ENCODE results near the gene TRAPPC2B. TPM values are rescaled to one million over a fixed set of nuclear protein-coding genes. Genes with fewer than 3 reads are reported as not detected.

Gene TRAPPC2B
- total and polyA plus RNA-seq, 2 of the 13 experiments (the other 11 are each of a cell fraction or from before 2014, with no cell fraction given), result 13.3 to 17.7 TPM

GRCh38 chr19:57362997-57363687 lies at the start of gene TRAPPC2B, which contains the start of gene ZNF547 (continued):
- TF ChIP-seq, protein P1, sequence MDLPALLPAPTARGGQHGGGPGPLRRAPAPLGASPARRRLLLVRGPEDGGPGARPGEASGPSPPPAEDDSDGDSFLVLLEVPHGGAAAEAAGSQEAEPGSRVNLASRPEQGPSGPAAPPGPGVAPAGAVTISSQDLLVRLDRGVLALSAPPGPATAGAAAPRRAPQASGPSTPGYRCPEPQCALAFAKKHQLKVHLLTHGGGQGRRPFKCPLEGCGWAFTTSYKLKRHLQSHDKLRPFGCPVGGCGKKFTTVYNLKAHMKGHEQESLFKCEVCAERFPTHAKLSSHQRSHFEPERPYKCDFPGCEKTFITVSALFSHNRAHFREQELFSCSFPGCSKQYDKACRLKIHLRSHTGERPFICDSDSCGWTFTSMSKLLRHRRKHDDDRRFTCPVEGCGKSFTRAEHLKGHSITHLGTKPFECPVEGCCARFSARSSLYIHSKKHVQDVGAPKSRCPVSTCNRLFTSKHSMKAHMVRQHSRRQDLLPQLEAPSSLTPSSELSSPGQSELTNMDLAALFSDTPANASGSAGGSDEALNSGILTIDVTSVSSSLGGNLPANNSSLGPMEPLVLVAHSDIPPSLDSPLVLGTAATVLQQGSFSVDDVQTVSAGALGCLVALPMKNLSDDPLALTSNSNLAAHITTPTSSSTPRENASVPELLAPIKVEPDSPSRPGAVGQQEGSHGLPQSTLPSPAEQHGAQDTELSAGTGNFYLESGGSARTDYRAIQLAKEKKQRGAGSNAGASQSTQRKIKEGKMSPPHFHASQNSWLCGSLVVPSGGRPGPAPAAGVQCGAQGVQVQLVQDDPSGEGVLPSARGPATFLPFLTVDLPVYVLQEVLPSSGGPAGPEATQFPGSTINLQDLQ (CRISPR knock-in tag; IDR thresholded peaks at IDR 0.05), result no peak
- TF ChIP-seq ZBTB42 (CRISPR knock-in tag; IDR thresholded peaks at IDR 0.05) (0 out of 2 replicates have a peak, but pooled peaks have one; percentile 46), ZFP91 (CRISPR knock-in tag; IDR thresholded peaks at IDR 0.05; ENCODE audit: borderline replicate concordance) (peak; percentile 99), ZNF598 (CRISPR knock-in tag; IDR thresholded peaks at IDR 0.05; ENCODE audit: borderline replicate concordance) (peak; percentile 82; the same call in 1 of the 2 replicates), SMAD3 (CRISPR knock-in tag; IDR thresholded peaks at IDR 0.05) (0 out of 2 replicates have a peak, but pooled peaks have one; percentile 22), FUBP1 (CRISPR knock-in tag; IDR thresholded peaks at IDR 0.05; ENCODE audit: borderline replicate concordance) (no peak), ZNF326 (CRISPR knock-in tag; IDR thresholded peaks at IDR 0.05; ENCODE audit: borderline replicate concordance) (no peak), SMARCE1 (IDR thresholded peaks at IDR 0.05; ENCODE audit: borderline replicate concordance) (no peak), MTA1 (CRISPR knock-in tag; IDR thresholded peaks at IDR 0.05; ENCODE audit: borderline replicate concordance) (peak; percentile 58; the same call in 1 of the 2 replicates), ZNF572 (CRISPR knock-in tag; IDR thresholded peaks at IDR 0.05) (no peak), DMAP1 (CRISPR knock-in tag; IDR thresholded peaks at IDR 0.05) (peak; percentile 44; the same call in 1 of the 2 replicates), KLF15 (CRISPR knock-in tag; IDR thresholded peaks at IDR 0.05; ENCODE audit: borderline replicate concordance) (no peak), NCOA5 (CRISPR knock-in tag; IDR thresholded peaks at IDR 0.05) (no peak), SKIL (CRISPR knock-in tag; IDR thresholded peaks at IDR 0.05; ENCODE audit: borderline replicate concordance) (no peak), WIZ (CRISPR knock-in tag; IDR thresholded peaks at IDR 0.05) (no peak), SRF (IDR thresholded peaks at IDR 0.05; ENCODE audit: low read depth, low read length) (peak; percentile 97), ZNF569 (CRISPR knock-in tag; IDR thresholded peaks at IDR 0.05; ENCODE audit: borderline replicate concordance) (no peak)
- TF ChIP-seq, protein P2, sequence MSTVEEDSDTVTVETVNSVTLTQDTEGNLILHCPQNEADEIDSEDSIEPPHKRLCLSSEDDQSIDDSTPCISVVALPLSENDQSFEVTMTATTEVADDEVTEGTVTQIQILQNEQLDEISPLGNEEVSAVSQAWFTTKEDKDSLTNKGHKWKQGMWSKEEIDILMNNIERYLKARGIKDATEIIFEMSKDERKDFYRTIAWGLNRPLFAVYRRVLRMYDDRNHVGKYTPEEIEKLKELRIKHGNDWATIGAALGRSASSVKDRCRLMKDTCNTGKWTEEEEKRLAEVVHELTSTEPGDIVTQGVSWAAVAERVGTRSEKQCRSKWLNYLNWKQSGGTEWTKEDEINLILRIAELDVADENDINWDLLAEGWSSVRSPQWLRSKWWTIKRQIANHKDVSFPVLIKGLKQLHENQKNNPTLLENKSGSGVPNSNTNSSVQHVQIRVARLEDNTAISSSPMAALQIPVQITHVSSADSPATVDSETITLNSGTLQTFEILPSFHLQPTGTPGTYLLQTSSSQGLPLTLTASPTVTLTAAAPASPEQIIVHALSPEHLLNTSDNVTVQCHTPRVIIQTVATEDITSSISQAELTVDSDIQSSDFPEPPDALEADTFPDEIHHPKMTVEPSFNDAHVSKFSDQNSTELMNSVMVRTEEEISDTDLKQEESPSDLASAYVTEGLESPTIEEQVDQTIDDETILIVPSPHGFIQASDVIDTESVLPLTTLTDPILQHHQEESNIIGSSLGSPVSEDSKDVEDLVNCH (CRISPR knock-in tag; IDR thresholded peaks at IDR 0.05), result no peak
